GM23338 (cell line): ENCODE data around the gene PRKCD. TPM values are rescaled to one million over a fixed set of nuclear protein-coding genes. Genes with fewer than 3 reads are reported as not detected.

Source experiments
- ATAC-seq: fragments of 200-7000 bp; cut with Tn5 transposase; 3 replicates; pipeline ENCODE4 v1.9.1; 2020
- DNase-seq: peaks from one replicate; pipeline ENCODE4 v3.0.0-alpha.2; 2015; ENCODE audit warnings: low spot score
- H2AFZ ChIP-seq: fragments of 200-600 bp; sonication (generic); 2 replicates; pipeline ENCODE4 v1.8.0; 2016; ENCODE audit warnings: antibody characterized with exemption, mild to moderate bottlenecking, moderate library complexity
- H3F3A ChIP-seq: fragments of 200-600 bp; sonication (generic); replicated peaks from 2 replicates; pipeline ENCODE4 v1.8.0; 2017; ENCODE audit warnings: antibody characterized with exemption, mixed run types, low read depth
- H3K27ac ChIP-seq: fragments of 200-600 bp; sonication (generic); 2 replicates; pipeline ENCODE4 v1.6.1; 2016; ENCODE audit warnings: low read depth
- H3K27me3 ChIP-seq: fragments of 200-600 bp; sonication (generic); 2 replicates; pipeline ENCODE4 v1.8.0; 2016; ENCODE audit warnings: mild to moderate bottlenecking, mixed run types, moderate library complexity; ENCODE audit not compliant: insufficient read depth
- H3K36me3 ChIP-seq: fragments of 200-600 bp; sonication (generic); 2 replicates; pipeline ENCODE4 v1.8.0; 2016; ENCODE audit warnings: mild to moderate bottlenecking; ENCODE audit not compliant: insufficient read depth
- H3K4me1 ChIP-seq: fragments of 200-600 bp; sonication (generic); 2 replicates; pipeline ENCODE4 v1.8.0; 2016; ENCODE audit warnings: mild to moderate bottlenecking, moderate library complexity; ENCODE audit not compliant: insufficient read depth
- H3K4me2 ChIP-seq: fragments of 200-600 bp; sonication (generic); 2 replicates; pipeline ENCODE4 v1.7.1; 2017; ENCODE audit warnings: mixed run types
- H3K4me3 ChIP-seq: fragments of 200-600 bp; sonication (generic); 2 replicates; pipeline ENCODE4 v1.6.1; 2016; ENCODE audit warnings: mixed run types
- H3K79me2 ChIP-seq: fragments of 200-600 bp; sonication (generic); replicated peaks from 2 replicates; pipeline ENCODE4 v1.8.0; 2017; ENCODE audit warnings: mild to moderate bottlenecking; ENCODE audit not compliant: insufficient read depth
- H3K9me2 ChIP-seq: fragments of 200-600 bp; sonication (generic); 2 replicates; pipeline ENCODE4 v1.8.0; 2017; ENCODE audit not compliant: insufficient read depth
- H4K20me1 ChIP-seq: fragments of 200-600 bp; sonication (generic); replicated peaks from 2 replicates; pipeline ENCODE4 v1.8.0; 2017; ENCODE audit warnings: mild to moderate bottlenecking; ENCODE audit not compliant: insufficient read depth
- H3K27ac Mint-ChIP-seq: 2 replicates; pipeline ENCODE4 v1.8.0; 2020; ENCODE audit warnings: inconsistent platforms, mild to moderate bottlenecking, moderate library complexity, mixed read lengths
- H3K27me3 Mint-ChIP-seq: 3 replicates; pipeline ENCODE4 v1.8.0; 2022; ENCODE audit warnings: low read depth, mild to moderate bottlenecking, moderate library complexity, mixed read lengths, inconsistent platforms; ENCODE audit not compliant: insufficient read depth, poor library complexity
- H3K36me3 Mint-ChIP-seq: 3 replicates; pipeline ENCODE4 v1.8.0; 2021; ENCODE audit warnings: low read depth, mild to moderate bottlenecking, inconsistent platforms, moderate library complexity, mixed read lengths
- H3K4me1 Mint-ChIP-seq: 3 replicates; pipeline ENCODE4 v1.8.0; 2020; ENCODE audit warnings: mild to moderate bottlenecking, inconsistent platforms, mixed read lengths
- H3K4me3 Mint-ChIP-seq: 3 replicates; pipeline ENCODE4 v1.8.0; 2021; ENCODE audit warnings: moderate library complexity, mild to moderate bottlenecking, inconsistent platforms, mixed read lengths
- H3K9me3 Mint-ChIP-seq: 3 replicates; pipeline ENCODE4 v1.8.0; 2020; ENCODE audit warnings: moderate library complexity, mild to moderate bottlenecking, inconsistent platforms, mixed read lengths
- CTCF ChIP-seq, 2 experiments: fragments of 200-600 bp in 1 of 2; sonication (generic) in 1 of 2; conservative IDR thresholded peaks; 2 replicates each; pipeline versions ENCODE4 v1.5.1 to v1.6.1; 2016 to 2017; ENCODE audit warnings: antibody characterized with exemption in 2 of 2, low read depth in 2 of 2, mild to moderate bottlenecking in 2 of 2, moderate library complexity in 1 of 2
- ETS1 ChIP-seq: IDR thresholded peaks from 2 replicates; pipeline ENCODE4 v1.6.1; 2016; ENCODE audit warnings: antibody characterized with exemption
- EZH2 ChIP-seq: fragments of 200-600 bp; sonication (generic); IDR thresholded peaks from one replicate; pipeline ENCODE4 v1.8.0; 2017; ENCODE audit warnings: antibody characterized with exemption, mild to moderate bottlenecking, low read depth; ENCODE audit not compliant: unreplicated experiment
- EZH2phosphoT487 ChIP-seq: fragments of 200-600 bp; sonication (generic); IDR thresholded peaks from one replicate; pipeline ENCODE4 v1.8.1; 2018; ENCODE audit warnings: antibody characterized with exemption; ENCODE audit not compliant: unreplicated experiment
- JUNB ChIP-seq: IDR thresholded peaks from one replicate; pipeline ENCODE4 v1.6.1; 2016; ENCODE audit warnings: antibody characterized with exemption; ENCODE audit not compliant: unreplicated experiment
- NANOG ChIP-seq: IDR thresholded peaks from 2 replicates; pipeline ENCODE4 v1.6.1; 2016; ENCODE audit warnings: antibody characterized with exemption, borderline replicate concordance
- ZNF462 ChIP-seq: fragments of 250-450 bp; sonication (Bioruptor Pico); IDR thresholded peaks from 2 replicates; pipeline ENCODE4 v1.5.0; 2020; ENCODE audit warnings: mild to moderate bottlenecking, moderate library complexity
- polyA plus RNA-seq: library from polyadenylated mRNA; unstranded; fragments of >200 nt; fragmentation: Nextera tagmentation; extraction: Ambion mirVana; gene quantifications from 2 replicates; pipeline ENCODE4 v1.2.1, GENCODE V29; 2016
- total RNA-seq: library from RNA; depleted of rRNA; stranded (reverse); fragments of >200 nt; shearing (Covaris generic); gene quantifications from 2 replicates; pipeline ENCODE4 v1.2.3, GENCODE V29; 2014

The PRKCD gene
- total and polyA plus RNA-seq, 2 experiments from 2014 or later = 11.3 to 11.8 TPM

GRCh38 chr3:53116956-53117355 is 44.1 kb upstream of the PRKCD start:
- Histone ChIP-seq H3K27ac (no peak overlapping the region), H3F3A (no peaks in the 10 kb centered on the region), H3K4me2 (no peak overlapping the region), H3K36me3 (peaks cover 10% of the 10 kb centered on the region), H3K4me1 (no peaks in the 10 kb centered on the region; the same call in 1 of the 2 replicates), H3K4me3 (no peak overlapping the region), H4K20me1 (no peaks in the 10 kb centered on the region), H3K79me2 (no peaks in the 10 kb centered on the region), H3K9me2 (no peaks in the 10 kb centered on the region), H3K27me3 (no peaks in the 10 kb centered on the region), H2AFZ (no peak overlapping the region)
- Mint-ChIP-seq H3K4me1 (no peaks in the 10 kb centered on the region), H3K27ac (no peak overlapping the region), H3K36me3 (peaks cover 27% of the 10 kb centered on the region), H3K27me3 (peaks cover 2% of the 10 kb centered on the region), H3K4me3 (no peak overlapping the region), H3K9me3 (no peaks in the 10 kb centered on the region)
- TF ChIP-seq EZH2 = no peak
- no peak for TF ChIP-seq EZH2phosphoT487
- TF ChIP-seq ETS1 = no peak
- TF ChIP-seq NANOG = no peak
- ATAC-seq (no peak), DNase-seq (no peak)

GRCh38 chr3:53120336-53120735 is 40.7 kb upstream of the PRKCD start:
- DNase-seq (no peak), ATAC-seq (no peak)
- H3F3A ChIP-seq = no peaks in the 10 kb centered on the region
- H3K36me3 ChIP-seq = peaks cover 26% of the 10 kb centered on the region
- no peak overlapping the region for H3K27ac Mint-ChIP-seq
- H2AFZ ChIP-seq = no peak overlapping the region
- peaks cover 54% of the 10 kb centered on the region for H3K36me3 Mint-ChIP-seq
- no peaks in the 10 kb centered on the region for H3K79me2 ChIP-seq
- no peak overlapping the region for H3K4me3 Mint-ChIP-seq
- peaks cover 2% of the 10 kb centered on the region for H3K27me3 Mint-ChIP-seq
- peaks cover 5% of the 10 kb centered on the region; the same call in 1 of the 2 replicates for H4K20me1 ChIP-seq
- no peaks in the 10 kb centered on the region for H3K27me3 ChIP-seq
- H3K4me1 ChIP-seq = no peaks in the 10 kb centered on the region
- no peaks in the 10 kb centered on the region for H3K4me1 Mint-ChIP-seq
- no peak overlapping the region for H3K27ac ChIP-seq
- H3K9me3 Mint-ChIP-seq = no peaks in the 10 kb centered on the region
- H3K4me3 ChIP-seq = no peak overlapping the region
- no peak overlapping the region for H3K4me2 ChIP-seq
- no peaks in the 10 kb centered on the region for H3K9me2 ChIP-seq
- TF ChIP-seq CTCF (conservative IDR thresholded peaks at IDR 0.05; ENCODE audit: low read depth in 2 of 2) (no peak), EZH2 (no peak), ZNF462 (no peak), EZH2phosphoT487 (no peak), ETS1 (no peak), JUNB (no peak)
